ENCODE measurements around the gene NRIP1.

NRIP1 gene

DNA sequence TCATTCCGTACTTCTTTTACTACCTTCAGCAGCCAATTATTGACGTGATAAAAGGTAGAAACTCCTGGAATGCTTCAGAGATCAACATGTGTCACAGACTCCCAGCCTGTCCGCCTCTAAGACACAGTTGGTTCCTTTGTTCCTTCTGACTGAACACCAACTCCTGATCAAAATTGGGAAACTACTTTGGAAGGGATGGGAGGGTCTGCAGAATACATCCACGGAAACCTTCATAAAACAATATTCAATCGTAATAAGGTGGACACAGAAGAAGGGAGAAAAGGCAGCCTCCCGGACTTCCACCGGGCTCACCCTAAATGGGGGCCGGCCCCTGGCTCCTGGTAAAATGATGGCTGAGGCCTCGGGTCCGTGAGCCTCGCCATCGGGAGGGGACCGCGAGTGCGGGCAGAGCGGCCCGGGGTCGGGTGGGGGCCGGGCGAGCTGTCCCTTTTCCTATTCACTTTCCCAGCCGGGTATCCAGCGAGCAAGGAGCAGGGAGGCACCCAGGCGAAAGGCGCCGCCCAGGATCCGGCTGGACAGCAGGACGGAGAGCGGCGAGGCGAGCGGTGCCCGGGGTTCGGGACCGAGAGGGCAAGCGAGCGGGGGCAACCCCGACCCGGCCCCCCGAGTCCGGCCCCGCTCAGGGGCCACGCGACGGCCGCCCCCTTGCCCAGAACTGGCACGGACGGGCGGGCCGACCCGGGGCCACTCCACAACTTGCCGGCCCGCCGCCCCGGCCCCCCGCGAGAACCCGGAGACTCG, 805 bp downstream of the NRIP1 start:
- no peak for DNase-seq

DNA sequence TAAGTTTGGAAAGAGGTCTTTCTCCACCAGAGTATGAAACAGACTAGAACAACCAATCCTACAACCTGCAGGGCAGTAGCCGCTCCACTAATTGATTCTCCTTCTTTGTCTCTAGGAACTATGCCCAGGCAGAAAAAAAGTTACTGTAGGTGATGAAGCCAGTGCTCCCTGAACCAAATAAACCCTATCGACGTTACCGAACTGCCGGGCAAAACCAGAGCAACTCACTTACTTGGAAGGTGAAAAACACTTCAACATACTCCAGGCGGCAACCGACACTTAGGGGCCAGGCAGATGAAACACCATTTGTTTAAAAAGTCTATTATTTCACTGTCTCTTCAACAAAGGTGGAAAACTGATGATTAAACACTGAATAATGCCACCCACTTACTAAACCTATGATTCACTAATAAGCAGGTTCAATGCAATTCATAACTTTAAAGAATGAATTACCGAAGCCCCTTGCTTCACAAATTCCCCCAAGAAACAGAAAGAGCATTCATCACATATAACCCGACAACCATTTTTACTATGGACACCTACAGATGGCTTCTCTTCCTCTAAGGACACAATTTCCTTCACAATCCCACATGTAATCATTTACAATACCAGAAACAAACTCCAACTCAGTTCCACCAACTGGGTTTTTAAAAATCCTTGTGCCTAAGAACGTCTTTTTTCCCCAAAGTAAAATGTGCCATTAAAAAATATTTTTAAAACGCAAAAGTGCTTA, 1.6 kb downstream of the NRIP1 start:
- DNase-seq, result no peak

DNA sequence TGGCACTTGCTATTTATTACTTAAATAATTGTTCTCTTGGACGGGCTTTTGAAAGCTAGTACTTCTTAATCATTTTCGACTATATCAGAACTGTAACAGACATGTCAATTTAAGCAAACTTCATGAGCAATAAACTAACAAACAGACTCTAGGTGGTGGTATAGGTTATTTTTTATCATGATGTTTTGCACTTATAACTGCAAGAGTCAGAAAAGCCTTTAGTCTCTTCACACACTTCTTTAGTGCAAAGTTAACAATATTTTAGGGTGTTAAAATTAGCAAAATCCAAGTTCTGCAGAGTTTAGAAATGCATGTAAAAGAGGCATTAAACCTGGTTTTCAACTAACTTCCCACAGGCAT, 2.2 kb downstream of the NRIP1 start:
- DNase-seq, result no peak

- no peak for DNase-seq
These were observed 2.8 kb downstream of the NRIP1 start for GRCh38 chr21:15061747-15062605.

- no peak for DNase-seq
These were observed 3.5 kb downstream of the NRIP1 start for GRCh38 chr21:15061279-15061678.

- DNase-seq, result no peak
These were observed 4.1 kb downstream of the NRIP1 start for GRCh38 chr21:15060543-15061175.

DNA sequence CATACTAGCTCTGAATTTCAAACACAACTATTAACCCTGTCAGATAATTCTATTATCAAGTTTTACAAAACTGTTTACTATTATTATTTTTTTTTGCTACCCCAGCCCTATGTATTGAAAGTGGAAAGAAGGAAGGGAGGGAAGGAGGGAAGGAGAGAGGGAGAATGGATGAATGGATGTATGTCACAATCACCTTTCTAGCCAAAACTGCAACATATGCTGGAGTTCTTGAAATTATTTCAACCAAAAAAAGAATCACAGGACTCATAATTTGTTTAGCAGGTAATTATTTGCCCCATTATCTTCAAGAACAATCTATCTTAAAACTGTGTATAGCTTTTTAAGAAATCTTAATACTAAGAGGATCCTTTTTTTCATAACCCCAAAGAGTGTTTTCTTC, 5.4 kb downstream of the NRIP1 start:
- no peak for DNase-seq

- no peak for DNase-seq
These were observed 5.9 kb downstream of the NRIP1 start for GRCh38 chr21:15058854-15059263.

DNA sequence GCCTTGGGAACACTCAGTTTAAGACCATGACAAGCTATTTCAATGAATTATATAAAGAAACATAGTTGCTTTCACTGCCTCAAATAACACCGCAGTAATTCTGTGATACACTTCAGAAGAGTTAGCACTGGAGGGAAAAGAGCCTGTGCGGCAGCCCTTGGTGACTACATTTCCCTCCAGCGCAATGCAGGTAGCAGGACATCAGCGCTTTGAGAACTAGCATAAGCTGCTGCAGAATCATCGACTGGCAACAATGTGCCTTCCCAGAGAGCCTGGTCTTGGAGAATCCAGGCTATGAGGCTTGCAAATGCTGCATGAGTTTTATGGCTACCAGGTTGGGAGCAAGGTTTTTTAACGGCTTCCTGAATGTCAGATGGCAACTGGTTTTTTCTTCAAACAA, 7.5 kb downstream of the NRIP1 start:
- no peak for DNase-seq

GRCh38 chr21:15054606-15055239, 10.1 kb downstream of the NRIP1 start:
- DNase-seq, result no peak

DNA sequence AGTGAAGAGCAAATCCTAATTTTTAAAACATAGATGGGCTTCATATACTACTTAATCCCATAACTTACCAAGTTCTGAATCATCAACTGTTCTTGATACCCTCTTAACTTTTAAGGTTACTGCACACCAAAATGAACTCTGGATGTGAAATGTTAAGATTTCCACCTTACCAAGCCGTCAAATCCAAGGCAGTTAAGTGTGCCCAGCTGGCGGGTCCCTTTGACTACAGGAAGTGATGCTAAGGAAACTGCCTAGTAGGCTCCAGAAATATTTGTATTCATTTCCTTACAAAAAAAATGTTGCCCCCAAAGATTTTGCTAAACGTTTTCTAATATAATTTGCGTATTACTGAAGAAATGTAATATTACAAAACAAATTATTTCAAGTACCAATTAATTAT, 10.7 kb downstream of the NRIP1 start:
- no peak for DNase-seq

- DNase-seq, result no peak
These were observed 11.3 kb downstream of the NRIP1 start for GRCh38 chr21:15053500-15053899.

- DNase-seq, result no peak
These were observed 12.4 kb downstream of the NRIP1 start for GRCh38 chr21:15052459-15052763.

- DNase-seq, result no peak
These were observed 12.9 kb downstream of the NRIP1 start for GRCh38 chr21:15051644-15052458.

GRCh38 chr21:15050568-15051377, 14.0 kb downstream of the NRIP1 start:
- no peak for DNase-seq

DNA sequence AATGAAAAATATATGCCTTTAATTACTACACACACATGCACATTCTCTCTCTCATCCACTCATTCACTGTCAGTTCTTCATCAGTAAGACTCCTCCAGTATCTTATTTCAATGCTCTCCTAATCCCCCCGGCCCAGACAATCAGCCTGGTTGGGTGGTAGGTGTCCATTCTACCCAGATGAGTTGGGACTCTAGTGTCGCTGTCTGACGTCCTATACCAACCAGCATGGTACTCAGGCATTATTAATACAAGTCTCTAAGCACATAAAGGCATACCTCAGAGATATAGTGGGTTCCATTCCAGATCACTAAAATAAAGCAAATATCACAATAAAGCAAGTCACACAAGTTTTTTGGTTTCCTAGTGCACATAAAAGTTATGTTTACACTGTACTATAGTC, 19.8 kb downstream of the NRIP1 start:
- DNase-seq, result no peak

DNA sequence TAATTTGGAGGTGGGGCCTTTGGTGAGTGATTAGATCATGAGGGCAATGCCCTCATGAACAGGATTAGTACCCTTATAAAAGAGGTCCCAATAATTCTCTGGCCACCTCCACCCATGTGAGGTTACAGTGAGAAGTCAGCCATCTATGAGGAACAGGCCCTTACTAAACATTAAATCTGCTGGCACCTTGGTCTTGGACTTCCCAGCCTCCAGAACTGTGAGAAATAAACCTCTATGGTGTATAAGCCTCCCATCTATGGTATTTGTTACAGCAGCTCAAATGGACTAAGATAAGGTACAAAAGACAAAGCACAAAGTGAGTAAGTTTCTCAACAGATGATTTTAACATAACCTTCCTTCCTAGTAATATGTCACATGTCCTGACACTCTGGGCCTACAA, 22.3 kb downstream of the NRIP1 start:
- no peak for DNase-seq

GRCh38 chr21:15039607-15040299, 25.0 kb downstream of the NRIP1 start:
- no peak for DNase-seq

- DNase-seq, result no peak
These were observed 26.9 kb downstream of the NRIP1 start for GRCh38 chr21:15037900-15038293.

DNA sequence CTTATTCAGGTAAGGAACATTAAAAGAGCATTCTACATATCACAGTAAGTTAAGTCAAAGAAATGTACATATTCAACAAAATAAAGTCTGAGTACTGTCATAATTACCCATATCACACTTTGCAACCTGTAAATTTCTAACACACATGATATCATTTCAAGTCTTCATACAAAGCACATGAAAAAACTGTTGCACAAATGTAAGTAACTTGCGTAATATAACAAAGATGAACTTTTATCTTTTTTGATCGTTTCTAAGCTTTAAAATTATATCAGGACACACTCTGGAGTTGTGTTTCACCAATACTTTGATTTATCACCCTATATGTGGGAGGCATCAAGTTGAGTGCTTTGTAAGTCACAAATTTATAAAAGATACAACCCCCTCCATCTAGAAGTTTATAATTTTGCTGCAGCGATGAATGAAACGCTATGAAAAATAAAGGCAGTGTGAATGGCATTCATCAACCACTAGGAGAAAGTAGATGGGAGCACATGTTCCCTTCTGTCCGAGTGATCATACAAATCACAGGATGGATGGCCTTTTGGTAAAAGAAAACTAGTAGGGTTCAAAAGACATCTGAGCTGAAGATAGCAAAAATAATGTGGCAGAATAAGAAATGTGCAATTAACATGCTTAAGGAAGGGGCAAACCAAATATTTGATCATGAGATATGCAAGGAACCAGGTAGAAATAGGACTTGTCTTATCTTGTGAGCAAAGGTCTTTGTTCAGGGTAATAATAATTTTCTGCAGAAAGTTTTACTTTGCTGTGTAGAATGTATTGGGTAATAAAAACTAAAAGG, 27.5 kb downstream of the NRIP1 start:
- DNase-seq, result no peak

Data from activated CD4-positive, CD25-positive, alpha-beta regulatory T cell treated with anti-CD3 and anti-CD28 coated beads, Interleukin-2, amount 50 U/mL, for 72 hours (primary cell).